SK-N-MC (cell line): ENCODE data around the gene MXRA5.
"Not testable (repeated sequence)": the region's sequence is repeated elsewhere in the genome, so short reads cannot be mapped to it uniquely, and the experiment has no call there.

Source experiments
- EZH2 ChIP-seq: fragments of 200-600 bp; sonication (generic); IDR thresholded peaks from one replicate; pipeline ENCODE4 v1.6.1; 2017; ENCODE audit warnings: antibody characterized with exemption
- FOXP2 ChIP-seq: optimal IDR thresholded peaks from 2 replicates; pipeline ENCODE3; 2011; ENCODE audit warnings: mild to moderate bottlenecking, moderate library complexity; ENCODE audit not compliant: insufficient read depth; ENCODE audit errors: extremely low read length, control extremely low read depth
- POLR2AphosphoS5 ChIP-seq: IDR thresholded peaks from 2 replicates; pipeline ENCODE4 v1.6.1; 2012; ENCODE audit warnings: mild to moderate bottlenecking, low read depth, low read length, borderline replicate concordance

DNA sequence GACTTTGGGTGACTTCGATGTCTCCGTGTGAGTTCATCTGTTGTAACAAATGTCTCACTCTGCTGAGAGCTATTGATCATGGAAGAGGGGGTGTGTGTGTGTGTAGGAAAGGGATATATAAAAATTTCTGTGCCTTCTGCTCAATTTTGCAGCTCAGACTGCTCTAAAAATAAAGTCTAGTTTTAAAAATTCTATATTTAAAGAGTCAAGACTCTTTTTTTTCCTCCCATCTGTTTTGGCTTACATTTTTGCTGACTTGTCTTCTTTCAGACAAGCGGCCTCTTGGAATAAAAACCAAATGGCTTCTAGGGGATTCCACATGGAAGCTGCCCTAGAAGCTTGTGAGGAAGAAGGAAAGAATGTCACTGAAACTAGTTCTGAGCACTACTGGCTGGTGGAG, 6.3 kb upstream of the MXRA5 start:
- TF ChIP-seq EZH2, POLR2AphosphoS5, FOXP2: not testable (repeated sequence)
